KMS-11 (cell line): ENCODE data around the gene TGFBR1.

Experiments used
- H2AFZ ChIP-seq: fragments of 200-600 bp; sonication (generic); 2 replicates; pipeline ENCODE4 v1.6.1; 2016; ENCODE audit warnings: antibody characterized with exemption, mixed run types, low read depth
- H3K27ac ChIP-seq: fragments of 200-600 bp; sonication (generic); 2 replicates; pipeline ENCODE4 v1.6.1; 2016; ENCODE audit warnings: mild to moderate bottlenecking, mixed run types
- H3K27me3 ChIP-seq: fragments of 200-600 bp; sonication (generic); 2 replicates; pipeline ENCODE4 v1.6.1; 2017; ENCODE audit warnings: mild to moderate bottlenecking, low read depth, mixed run types, moderate library complexity; ENCODE audit not compliant: insufficient read depth
- H3K36me3 ChIP-seq: fragments of 200-600 bp; sonication (generic); 2 replicates; pipeline ENCODE4 v1.6.1; 2017; ENCODE audit warnings: mild to moderate bottlenecking, mixed run types; ENCODE audit not compliant: insufficient read depth
- H3K4me1 ChIP-seq: fragments of 200-600 bp; sonication (generic); 2 replicates; pipeline ENCODE4 v1.6.1; 2016; ENCODE audit warnings: mild to moderate bottlenecking, low read depth, mixed run types; ENCODE audit not compliant: poor library complexity, severe bottlenecking
- H3K4me2 ChIP-seq: fragments of 200-600 bp; sonication (generic); 2 replicates; pipeline ENCODE4 v1.7.0; 2016; ENCODE audit warnings: mild to moderate bottlenecking, mixed run types
- H3K4me3 ChIP-seq: fragments of 200-600 bp; sonication (generic); IDR thresholded peaks from 2 replicates; pipeline ENCODE4 v1.6.1; 2017; ENCODE audit warnings: low read depth, low read length, mixed read lengths; ENCODE audit not compliant: insufficient read depth
- H3K79me2 ChIP-seq: fragments of 200-600 bp; sonication (generic); 2 replicates; pipeline ENCODE4 v1.6.1; 2016; ENCODE audit warnings: low read depth, mixed run types; ENCODE audit not compliant: insufficient read depth
- H3K9ac ChIP-seq: fragments of 200-600 bp; sonication (generic); 2 replicates; pipeline ENCODE4 v1.6.1; 2016; ENCODE audit warnings: mild to moderate bottlenecking, mixed run types
- H4K20me1 ChIP-seq: fragments of 200-600 bp; sonication (generic); 2 replicates; pipeline ENCODE4 v1.6.1; 2016; ENCODE audit warnings: mild to moderate bottlenecking, mixed run types; ENCODE audit not compliant: insufficient read depth
- TF ChIP-seq, protein P1 (sequence below): fragments of 200-600 bp; sonication (generic); conservative IDR thresholded peaks from 2 replicates; pipeline ENCODE4 v1.6.1; 2017; ENCODE audit warnings: low read depth, mild to moderate bottlenecking, antibody characterized with exemption, low read length, moderate library complexity, mixed read lengths

TGFBR1 gene

DNA sequence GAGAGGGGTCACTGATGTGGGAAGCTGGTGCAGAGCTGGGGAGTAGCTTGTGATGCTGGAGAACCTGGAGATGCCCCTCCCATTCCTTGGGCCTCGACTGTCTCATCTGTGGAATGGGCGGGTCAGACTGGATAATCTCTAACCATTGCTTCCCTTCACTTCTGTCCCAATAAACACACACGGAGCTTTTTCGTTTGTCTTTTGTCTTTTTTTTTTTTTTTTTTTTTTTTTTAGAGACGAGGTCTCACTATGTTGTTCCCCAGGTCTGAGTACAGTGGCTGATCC is 80.4 kb downstream of the TGFBR1 start:
- H3K4me2 ChIP-seq: no peak overlapping the region
- H3K27me3 ChIP-seq: no peaks in the 10 kb centered on the region
- no peak overlapping the region for H3K9ac ChIP-seq
- H3K4me3 ChIP-seq: no peak overlapping the region
- no peaks in the 10 kb centered on the region for H3K79me2 ChIP-seq
- peaks cover 32% of the 10 kb centered on the region for H3K4me1 ChIP-seq
- H4K20me1 ChIP-seq: no peaks in the 10 kb centered on the region
- H2AFZ ChIP-seq: 0 out of 2 replicates have a peak overlapping the region, but pooled peaks have one; percentile 76
- H3K27ac ChIP-seq: no peak overlapping the region
- no peaks in the 10 kb centered on the region for H3K36me3 ChIP-seq
- TF ChIP-seq, protein P1, sequence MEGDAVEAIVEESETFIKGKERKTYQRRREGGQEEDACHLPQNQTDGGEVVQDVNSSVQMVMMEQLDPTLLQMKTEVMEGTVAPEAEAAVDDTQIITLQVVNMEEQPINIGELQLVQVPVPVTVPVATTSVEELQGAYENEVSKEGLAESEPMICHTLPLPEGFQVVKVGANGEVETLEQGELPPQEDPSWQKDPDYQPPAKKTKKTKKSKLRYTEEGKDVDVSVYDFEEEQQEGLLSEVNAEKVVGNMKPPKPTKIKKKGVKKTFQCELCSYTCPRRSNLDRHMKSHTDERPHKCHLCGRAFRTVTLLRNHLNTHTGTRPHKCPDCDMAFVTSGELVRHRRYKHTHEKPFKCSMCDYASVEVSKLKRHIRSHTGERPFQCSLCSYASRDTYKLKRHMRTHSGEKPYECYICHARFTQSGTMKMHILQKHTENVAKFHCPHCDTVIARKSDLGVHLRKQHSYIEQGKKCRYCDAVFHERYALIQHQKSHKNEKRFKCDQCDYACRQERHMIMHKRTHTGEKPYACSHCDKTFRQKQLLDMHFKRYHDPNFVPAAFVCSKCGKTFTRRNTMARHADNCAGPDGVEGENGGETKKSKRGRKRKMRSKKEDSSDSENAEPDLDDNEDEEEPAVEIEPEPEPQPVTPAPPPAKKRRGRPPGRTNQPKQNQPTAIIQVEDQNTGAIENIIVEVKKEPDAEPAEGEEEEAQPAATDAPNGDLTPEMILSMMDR: no peak

DNA sequence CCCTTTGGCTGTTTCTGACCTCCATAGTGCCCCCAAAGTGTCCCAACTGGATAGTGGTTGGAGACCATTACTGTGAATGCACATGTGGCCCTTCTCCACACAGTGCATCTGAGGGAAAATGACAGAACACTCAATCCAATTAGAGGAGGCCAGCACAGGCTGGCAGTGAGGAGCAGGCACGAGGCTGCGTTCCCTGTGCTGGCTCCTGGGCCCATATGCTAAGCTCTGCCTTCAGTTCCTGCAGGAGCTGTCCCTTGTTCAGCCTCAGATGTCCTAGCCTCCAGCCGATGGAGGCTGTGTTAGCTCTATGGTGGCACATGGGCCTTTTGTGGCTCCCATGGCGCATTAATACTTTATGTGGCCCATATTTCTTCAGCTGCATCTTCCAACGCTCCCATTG is 81.0 kb downstream of the TGFBR1 start:
- Histone ChIP-seq H4K20me1 (no peaks in the 10 kb centered on the region), H2AFZ (no peak overlapping the region), H3K4me3 (no peak overlapping the region), H3K4me1 (peaks cover 26% of the 10 kb centered on the region), H3K9ac (no peak overlapping the region), H3K79me2 (no peaks in the 10 kb centered on the region), H3K27me3 (no peaks in the 10 kb centered on the region), H3K27ac (no peak overlapping the region), H3K36me3 (no peaks in the 10 kb centered on the region), H3K4me2 (no peak overlapping the region)
- TF ChIP-seq, protein P1: no peak

DNA sequence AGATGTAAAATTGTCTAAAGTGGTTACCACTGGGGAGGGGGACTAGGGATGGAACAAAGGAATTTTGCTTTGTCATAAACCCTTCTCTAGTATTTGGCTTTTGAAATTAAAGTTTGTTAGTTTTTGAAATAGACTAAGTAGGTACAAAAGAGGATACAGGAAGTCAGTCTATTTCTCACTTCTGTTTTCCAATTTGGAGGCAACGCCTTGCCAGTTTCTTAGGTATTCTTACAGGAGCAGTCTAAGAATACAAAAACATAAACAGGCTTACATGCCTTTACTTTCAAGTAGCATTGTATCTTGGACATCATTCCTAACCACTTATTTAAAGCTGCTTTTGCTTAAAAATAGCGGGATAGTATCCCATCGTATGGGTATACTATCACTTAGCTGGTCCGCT is 82.4 kb downstream of the TGFBR1 start:
- Histone ChIP-seq H3K4me2 (no peak overlapping the region), H3K27ac (no peak overlapping the region), H3K4me3 (no peak overlapping the region), H3K36me3 (no peaks in the 10 kb centered on the region), H4K20me1 (no peaks in the 10 kb centered on the region), H3K79me2 (no peaks in the 10 kb centered on the region), H3K9ac (no peak overlapping the region), H3K27me3 (no peaks in the 10 kb centered on the region), H3K4me1 (peaks cover 12% of the 10 kb centered on the region), H2AFZ (no peak overlapping the region)
- TF ChIP-seq, protein P1: no peak

DNA sequence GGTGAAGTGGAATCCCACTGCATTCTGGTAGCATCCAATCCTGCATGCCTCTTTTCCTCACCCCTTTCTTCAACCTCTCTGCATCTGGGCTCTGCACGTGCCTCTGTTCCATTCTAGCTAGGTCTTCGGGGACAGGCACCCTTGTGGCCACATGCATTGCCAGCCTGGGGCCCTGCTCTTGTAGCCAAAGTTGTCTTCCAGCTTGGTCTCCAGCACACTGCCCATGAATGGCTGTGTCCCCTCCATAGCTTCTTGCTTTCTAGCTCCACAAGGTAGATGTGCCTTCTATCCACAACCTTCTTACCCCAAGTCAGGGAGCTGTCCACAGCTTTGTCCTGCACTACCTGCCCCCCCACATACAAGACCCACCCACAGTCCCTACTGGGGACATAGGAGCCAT is 84.3 kb downstream of the TGFBR1 start:
- Histone ChIP-seq H3K4me2 (no peak overlapping the region), H3K4me1 (peaks cover 3% of the 10 kb centered on the region), H3K79me2 (no peaks in the 10 kb centered on the region), H3K9ac (no peak overlapping the region), H3K36me3 (no peaks in the 10 kb centered on the region), H2AFZ (no peak overlapping the region), H4K20me1 (no peaks in the 10 kb centered on the region), H3K4me3 (no peak overlapping the region), H3K27ac (no peak overlapping the region), H3K27me3 (no peaks in the 10 kb centered on the region)
- TF ChIP-seq, protein P1: no peak
